A673 (cell line): ENCODE data around the gene MEF2B. TPM values are rescaled to one million over a fixed set of nuclear protein-coding genes. Genes with fewer than 3 reads are reported as not detected.

Experiments used
- BruUV-seq: library from RNA; stranded (reverse); fragments of 400-500 nt; replicated peaks from 2 replicates; lab custom pipeline; 2021; lab: Mats Ljungman, UMichigan
- CTCF ChIA-PET: fragments of 300-600 bp; sonication (Branson Sonifier 250); formaldehyde crosslinking; loops from one replicate; lab custom pipeline; 2022; ENCODE audit warnings: antibody characterized with exemption; lab: Charles Lee
- POLR2A ChIA-PET: fragments of 300-600 bp; sonication (Branson Sonifier 250); formaldehyde crosslinking; loops from one replicate; lab custom pipeline; 2022; ENCODE audit warnings: antibody characterized with exemption; ENCODE audit not compliant: low non-redundant PET; lab: Charles Lee
- DNase-seq: peaks from one replicate; pipeline ENCODE4 v3.0.0-alpha.2; 2015; ENCODE audit warnings: low spot score
- H3K27ac ChIP-seq: fragments of 200-600 bp; sonication (generic); 2 replicates; pipeline ENCODE4 v1.5.1; 2016; ENCODE audit warnings: mixed run types, low read depth, mild to moderate bottlenecking, mixed read lengths, antibody characterized with exemption, low read length; ENCODE audit not compliant: poor library complexity, severe bottlenecking
- H3K27me3 ChIP-seq: fragments of 200-600 bp; sonication (generic); replicated peaks from 2 replicates; pipeline ENCODE4 v1.6.1; 2017; ENCODE audit warnings: mixed run types, low read depth, mild to moderate bottlenecking, mixed read lengths, antibody characterized with exemption, low read length; ENCODE audit not compliant: insufficient read depth, poor library complexity
- H3K36me3 ChIP-seq: fragments of 200-600 bp; sonication (generic); 2 replicates; pipeline ENCODE4 v1.6.1; 2016; ENCODE audit warnings: mixed run types, mild to moderate bottlenecking, mixed read lengths, antibody characterized with exemption, low read length; ENCODE audit not compliant: insufficient read depth, poor library complexity, severe bottlenecking
- H3K4me1 ChIP-seq: fragments of 200-600 bp; sonication (generic); 2 replicates; pipeline ENCODE4 v1.6.1; 2017; ENCODE audit warnings: mixed run types, mild to moderate bottlenecking, mixed read lengths, antibody characterized with exemption, low read length; ENCODE audit not compliant: insufficient read depth, poor library complexity, severe bottlenecking
- H3K4me3 ChIP-seq: fragments of 200-600 bp; sonication (generic); 2 replicates; pipeline ENCODE4 v1.5.1; 2016; ENCODE audit warnings: low read depth, mixed run types, mild to moderate bottlenecking, mixed read lengths, low read length; ENCODE audit not compliant: poor library complexity, severe bottlenecking
- H3K9me3 ChIP-seq: fragments of 200-600 bp; sonication (generic); 2 replicates; pipeline ENCODE4 v1.6.1; 2016; ENCODE audit warnings: mixed run types, low read depth, mild to moderate bottlenecking, mixed read lengths, antibody characterized with exemption, low read length; ENCODE audit not compliant: poor library complexity, severe bottlenecking
- CTCF ChIP-seq: fragments of 300-800, 200-600 bp; sonication (generic); conservative IDR thresholded peaks from 2 replicates; pipeline ENCODE4 v1.5.1; 2017; ENCODE audit warnings: low read depth, mild to moderate bottlenecking, antibody characterized with exemption, low read length, moderate library complexity, mixed read lengths
- EZH2 ChIP-seq: fragments of 200-600 bp; sonication (generic); IDR thresholded peaks from 2 replicates; pipeline ENCODE4 v1.6.1; 2017; ENCODE audit warnings: borderline replicate concordance, low read depth, mild to moderate bottlenecking, mixed read lengths, antibody characterized with exemption, low read length; ENCODE audit not compliant: poor library complexity, severe bottlenecking
- intact Hi-C: fragments of 100-400 bp; cut with micrococcal nuclease; formaldehyde crosslinking; loops from one replicate; pipeline ENCODE4 v1.10.0; 2022; ENCODE audit not compliant: unreplicated experiment
- total RNA-seq: library from RNA; stranded (reverse); gene quantifications from 2 replicates; pipeline ENCODE4 v1.2.3, GENCODE V29; 2021

Gene MEF2B
- total RNA-seq, 1 experiment from 2014 or later = 2.9 TPM

- ChIA-PET POLR2A (no interaction called here), CTCF (no interaction called here)
- no TSS peak for BruUV-seq
- H3K27me3 ChIP-seq = no peaks in the 10 kb centered on the region
- H3K4me1 ChIP-seq = no peaks in the 10 kb centered on the region
- DNase-seq = no peak
- no peak overlapping the region for H3K4me3 ChIP-seq
- TF ChIP-seq EZH2 (no peak), CTCF (no peak)
- intact Hi-C loops = no loop called here
- no peak overlapping the region for H3K27ac ChIP-seq
- no peaks in the 10 kb centered on the region for H3K36me3 ChIP-seq
- H3K9me3 ChIP-seq = peaks cover 9% of the 10 kb centered on the region
Observed at GRCh38 chr19:19133985-19134384, 36.1 kb downstream of the MEF2B start.

GRCh38 chr19:19132912-19133311 is 37.2 kb downstream of the MEF2B start:
- ChIA-PET POLR2A (no interaction called here), CTCF (no interaction called here)

GRCh38 chr19:19131989-19132388 is 38.1 kb downstream of the MEF2B start:
- H3K4me1 ChIP-seq = no peaks in the 10 kb centered on the region
- H3K4me3 ChIP-seq = no peak overlapping the region
- ChIA-PET CTCF (no interaction called here), POLR2A (no interaction called here)
- H3K27me3 ChIP-seq = no peaks in the 10 kb centered on the region
- peaks cover 9% of the 10 kb centered on the region for H3K9me3 ChIP-seq
- no peak for DNase-seq
- H3K27ac ChIP-seq = no peak overlapping the region
- intact Hi-C loops = no loop called here
- no TSS peak for BruUV-seq
- TF ChIP-seq EZH2 = no peak
- TF ChIP-seq CTCF = no peak
- no peaks in the 10 kb centered on the region for H3K36me3 ChIP-seq

More at GRCh38 chr19:19132912-19133311, 37.2 kb downstream of the MEF2B start:
- Histone ChIP-seq H3K27me3 (no peaks in the 10 kb centered on the region), H3K27ac (no peak overlapping the region), H3K36me3 (no peaks in the 10 kb centered on the region), H3K9me3 (peaks cover 9% of the 10 kb centered on the region), H3K4me3 (no peak overlapping the region), H3K4me1 (no peaks in the 10 kb centered on the region)
- DNase-seq = no peak
- no TSS peak for BruUV-seq
- no peak for TF ChIP-seq CTCF
- no peak for TF ChIP-seq EZH2
- intact Hi-C loops = no loop called here
